DOHH2 (cell line): ENCODE data around the gene RIOX2.

Experiments
- H3F3A ChIP-seq: fragments of 200-600 bp; sonication (generic), shearing (Covaris generic); 2 replicates; pipeline ENCODE4 v1.6.0; 2016; ENCODE audit warnings: antibody characterized with exemption, mild to moderate bottlenecking; ENCODE audit not compliant: control insufficient read depth, insufficient read depth
- H3K27ac ChIP-seq: fragments of 200-600 bp; sonication (generic); 2 replicates; pipeline ENCODE4 v1.5.1; 2014; ENCODE audit warnings: low read depth, mild to moderate bottlenecking, low read length, moderate library complexity
- H3K27me3 ChIP-seq: fragments of 200-600 bp; sonication (generic); 2 replicates; pipeline ENCODE4 v1.6.1; 2014; ENCODE audit warnings: mild to moderate bottlenecking, low read length, mixed read lengths; ENCODE audit not compliant: control insufficient read depth
- H3K36me3 ChIP-seq: fragments of 200-600 bp; sonication (generic); 2 replicates; pipeline ENCODE4 v1.6.1; 2014; ENCODE audit warnings: mild to moderate bottlenecking, low read length, moderate library complexity, mixed read lengths; ENCODE audit not compliant: control insufficient read depth
- H3K4me1 ChIP-seq: fragments of 200-600 bp; sonication (generic); 2 replicates; pipeline ENCODE4 v1.6.1; 2014; ENCODE audit warnings: mild to moderate bottlenecking, low read length, mixed read lengths; ENCODE audit not compliant: control insufficient read depth
- H3K4me2 ChIP-seq: fragments of 200-600 bp; sonication (generic); 2 replicates; pipeline ENCODE4 v1.6.0; 2014; ENCODE audit warnings: mild to moderate bottlenecking, low read length, moderate library complexity
- H3K4me3 ChIP-seq: fragments of 200-600 bp; sonication (generic); 2 replicates; pipeline ENCODE4 v1.5.1; 2014; ENCODE audit warnings: mild to moderate bottlenecking, low read length, mixed read lengths
- H3K79me2 ChIP-seq: fragments of 200-600 bp; sonication (generic); 2 replicates; pipeline ENCODE4 v1.6.1; 2014; ENCODE audit warnings: mild to moderate bottlenecking, low read length, mixed read lengths; ENCODE audit not compliant: control insufficient read depth
- H3K9me2 ChIP-seq: fragments of 200-600 bp; sonication (generic); replicated peaks from 2 replicates; pipeline ENCODE4 v1.6.1; 2014; ENCODE audit warnings: mild to moderate bottlenecking, low read length, mixed read lengths; ENCODE audit not compliant: control insufficient read depth
- H3K9me3 ChIP-seq: fragments of 200-600 bp; sonication (generic); 2 replicates; pipeline ENCODE4 v1.6.1; 2014; ENCODE audit warnings: antibody characterized with exemption, low read length, mixed read lengths; ENCODE audit not compliant: control insufficient read depth, insufficient read depth
- H4K20me1 ChIP-seq: fragments of 200-600 bp; sonication (generic); 2 replicates; pipeline ENCODE4 v1.6.0; 2014; ENCODE audit warnings: low read depth, mild to moderate bottlenecking, antibody characterized with exemption, low read length, moderate library complexity; ENCODE audit not compliant: control insufficient read depth, insufficient read depth
- CTCF ChIP-seq: fragments of 200-600 bp; sonication (generic); IDR thresholded peaks from one replicate; pipeline ENCODE4 v1.5.1; 2014; ENCODE audit warnings: antibody characterized with exemption, mild to moderate bottlenecking, low read depth, low read length; ENCODE audit not compliant: poor library complexity, severe bottlenecking
- EZH2phosphoT487 ChIP-seq: fragments of 200-600 bp; sonication (generic); IDR thresholded peaks from 2 replicates; pipeline ENCODE4 v1.6.1; 2017; ENCODE audit warnings: borderline replicate concordance, mild to moderate bottlenecking, antibody characterized with exemption, low read length, moderate library complexity, mixed read lengths

RIOX2 gene

GRCh38 chr3:97899331-97899730 is 72.9 kb downstream of the RIOX2 start:
- no peak for TF ChIP-seq EZH2phosphoT487
- H3K9me3 ChIP-seq, result no peaks in the 10 kb centered on the region
- no peak overlapping the region for H3K27ac ChIP-seq
- no peaks in the 10 kb centered on the region for H3K36me3 ChIP-seq
- no peaks in the 10 kb centered on the region for H3K79me2 ChIP-seq
- H3F3A ChIP-seq, result no peaks in the 10 kb centered on the region
- no peaks in the 10 kb centered on the region for H3K9me2 ChIP-seq
- no peak overlapping the region for H3K4me2 ChIP-seq
- no peaks in the 10 kb centered on the region for H4K20me1 ChIP-seq
- no peaks in the 10 kb centered on the region for H3K27me3 ChIP-seq
- peaks cover 10% of the 10 kb centered on the region for H3K4me1 ChIP-seq
- H3K4me3 ChIP-seq, result no peak overlapping the region

- no peak for TF ChIP-seq EZH2phosphoT487
- TF ChIP-seq CTCF, result no peak
- Histone ChIP-seq H3K79me2 (no peaks in the 10 kb centered on the region), H3K9me2 (no peaks in the 10 kb centered on the region), H3F3A (no peaks in the 10 kb centered on the region), H3K4me3 (no peak overlapping the region), H3K9me3 (no peaks in the 10 kb centered on the region), H3K36me3 (no peaks in the 10 kb centered on the region), H3K4me2 (no peak overlapping the region), H3K4me1 (peaks cover 10% of the 10 kb centered on the region), H3K27me3 (no peaks in the 10 kb centered on the region), H4K20me1 (no peaks in the 10 kb centered on the region), H3K27ac (no peak overlapping the region)
Observed at GRCh38 chr3:97896547-97896946, 75.7 kb downstream of the RIOX2 start.

- H3K4me3 ChIP-seq, result no peak overlapping the region
Observed at GRCh38 chr3:97896129-97896528, 76.1 kb downstream of the RIOX2 start.

GRCh38 chr3:97895216-97895615 is 77.0 kb downstream of the RIOX2 start:
- H3K4me3 ChIP-seq, result no peak overlapping the region

More at GRCh38 chr3:97896129-97896528, 76.1 kb downstream of the RIOX2 start:
- H4K20me1 ChIP-seq, result no peaks in the 10 kb centered on the region
- no peaks in the 10 kb centered on the region for H3F3A ChIP-seq
- peaks cover 10% of the 10 kb centered on the region for H3K4me1 ChIP-seq
- TF ChIP-seq CTCF (no peak), EZH2phosphoT487 (no peak)
- no peaks in the 10 kb centered on the region for H3K9me2 ChIP-seq
- H3K27me3 ChIP-seq, result no peaks in the 10 kb centered on the region
- H3K27ac ChIP-seq, result no peak overlapping the region
- no peaks in the 10 kb centered on the region for H3K36me3 ChIP-seq
- no peaks in the 10 kb centered on the region for H3K79me2 ChIP-seq
- H3K9me3 ChIP-seq, result no peaks in the 10 kb centered on the region
- H3K4me2 ChIP-seq, result no peak overlapping the region

More at GRCh38 chr3:97895216-97895615, 77.0 kb downstream of the RIOX2 start:
- Histone ChIP-seq H3K4me2 (0 out of 2 replicates have a peak overlapping the region, but pooled peaks have one; percentile 15), H3K27me3 (no peaks in the 10 kb centered on the region), H4K20me1 (no peaks in the 10 kb centered on the region), H3K36me3 (no peaks in the 10 kb centered on the region), H3K79me2 (no peaks in the 10 kb centered on the region), H3F3A (no peaks in the 10 kb centered on the region), H3K27ac (no peak overlapping the region), H3K9me3 (no peaks in the 10 kb centered on the region), H3K4me1 (peaks cover 10% of the 10 kb centered on the region), H3K9me2 (no peaks in the 10 kb centered on the region)
- TF ChIP-seq CTCF, result no peak
- TF ChIP-seq EZH2phosphoT487, result no peak
